HG03575 (cell line): Measurements from ENCODE around the gene CNIH1.
"Not testable (repeated sequence)": the region's sequence is repeated elsewhere in the genome, so short reads cannot be mapped to it uniquely, and the experiment has no call there.

Experiments
- ATAC-seq: cut with Tn5 transposase; IDR thresholded peaks from one replicate; pipeline ENCODE4 v1.9.1; 2021; ENCODE audit not compliant: unreplicated experiment, insufficient number of reproducible peaks, low FRiP score; ENCODE audit errors: extremely low read depth

CNIH1 gene

DNA sequence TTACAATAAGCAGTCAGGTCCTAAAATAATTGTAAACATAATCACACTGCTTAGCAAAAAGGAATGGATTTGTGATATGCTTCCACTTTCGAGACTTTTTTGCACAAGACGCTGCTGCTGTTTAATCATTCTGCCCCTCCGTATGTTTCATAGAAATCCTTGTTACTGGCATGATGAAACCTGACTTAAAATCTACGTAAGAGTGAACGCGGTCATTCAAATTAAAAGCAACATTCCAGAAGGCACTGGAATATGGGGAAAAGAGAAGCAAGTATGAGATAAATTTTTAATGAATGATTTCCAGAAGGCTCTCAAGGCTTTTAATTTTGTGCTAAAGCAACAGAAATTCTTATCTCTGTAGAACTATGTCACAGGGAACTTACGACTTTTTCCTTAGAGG, 1.1 kb downstream of the CNIH1 start:
- ATAC-seq: no peak

DNA sequence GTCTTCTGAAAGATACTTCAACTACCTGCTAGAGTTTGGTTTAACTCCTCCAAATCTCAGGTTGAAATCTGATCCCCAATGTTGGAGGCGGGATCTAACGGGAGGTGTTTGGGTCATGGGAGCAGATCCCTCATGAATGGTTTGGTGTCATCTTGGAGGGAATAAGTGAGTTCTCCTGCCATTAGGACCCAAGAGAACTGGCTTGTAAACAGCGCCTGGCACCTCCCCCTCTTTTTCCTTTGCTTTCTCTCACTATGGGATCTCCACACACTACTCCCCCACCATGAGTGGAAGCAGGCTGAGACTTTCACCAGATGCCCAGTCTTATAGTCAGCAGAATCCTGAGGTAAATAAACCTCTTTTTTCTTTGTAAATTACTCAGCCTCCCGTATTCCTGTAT, 2.5 kb downstream of the CNIH1 start:
- no peak for ATAC-seq

DNA sequence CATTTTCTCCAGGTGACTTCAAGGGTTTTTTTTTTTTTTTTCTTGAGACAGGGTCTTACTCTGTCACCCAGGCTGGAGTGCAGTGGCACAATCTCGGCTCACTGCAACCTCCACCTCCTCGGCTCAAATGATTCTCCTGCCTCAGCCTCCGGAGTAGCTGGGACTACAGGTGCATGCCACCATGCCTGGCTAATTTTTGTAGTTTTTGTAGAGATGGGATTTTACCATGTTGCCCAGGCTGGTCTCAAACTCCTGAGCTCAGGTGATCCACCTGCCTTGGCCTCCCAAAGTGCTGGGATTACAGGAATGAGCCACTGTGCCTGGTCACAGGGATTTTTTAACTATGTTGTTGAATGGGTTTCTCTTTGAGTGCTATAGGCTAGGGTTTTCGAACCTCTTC, 3.2 kb downstream of the CNIH1 start:
- not testable (repeated sequence) for ATAC-seq

- no peak for ATAC-seq
Observed at GRCh38 chr14:54435500-54435981, 5.6 kb downstream of the CNIH1 start.

- ATAC-seq: no peak
Observed at GRCh38 chr14:54428527-54428926, 12.6 kb downstream of the CNIH1 start.

DNA sequence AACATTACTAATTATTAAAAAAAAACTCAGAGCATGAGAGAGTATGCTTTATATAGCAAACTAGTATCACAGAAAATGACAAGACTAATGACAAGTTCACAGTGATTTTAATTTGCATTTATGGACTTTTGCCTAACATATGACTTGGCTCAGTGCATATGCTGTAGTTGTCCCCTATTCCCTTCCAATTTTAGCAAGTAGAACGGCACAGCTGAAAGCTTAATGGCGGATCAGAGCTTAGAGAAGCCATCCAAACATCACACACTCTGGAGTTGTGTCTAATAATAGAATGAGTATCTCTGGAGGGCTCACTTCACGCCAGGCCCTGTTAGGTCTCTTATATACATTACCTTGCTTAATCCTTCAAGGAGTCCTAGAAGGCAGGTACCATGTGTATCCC, 13.3 kb downstream of the CNIH1 start:
- no peak for ATAC-seq

GRCh38 chr14:54425537-54426274, 15.5 kb downstream of the CNIH1 start:
- no peak for ATAC-seq

GRCh38 chr14:54425068-54425467, 16.1 kb downstream of the CNIH1 start:
- no peak for ATAC-seq

- ATAC-seq: no peak
Observed at GRCh38 chr14:54424479-54424901, 16.7 kb downstream of the CNIH1 start.

DNA sequence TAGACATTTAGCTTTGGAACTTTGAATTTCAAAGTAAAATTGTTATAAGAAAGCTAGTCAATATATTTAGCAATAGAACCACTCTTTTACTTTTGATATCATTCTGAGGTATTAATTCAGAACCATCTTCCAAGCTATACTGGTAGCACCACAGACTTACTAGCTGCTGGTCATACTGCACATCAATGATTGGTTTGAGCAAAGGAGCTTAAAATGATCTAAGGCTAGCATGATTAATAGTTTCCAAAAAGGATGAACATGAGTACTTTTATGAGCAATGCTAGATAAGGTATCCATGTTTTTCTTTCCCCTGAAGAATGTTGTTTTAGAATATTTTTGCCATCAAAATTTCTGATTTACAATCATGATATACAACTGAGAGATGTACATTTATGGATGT, 17.2 kb downstream of the CNIH1 start:
- no peak for ATAC-seq

- no peak for ATAC-seq
Observed at GRCh38 chr14:54420478-54421142, 20.6 kb downstream of the CNIH1 start.

DNA sequence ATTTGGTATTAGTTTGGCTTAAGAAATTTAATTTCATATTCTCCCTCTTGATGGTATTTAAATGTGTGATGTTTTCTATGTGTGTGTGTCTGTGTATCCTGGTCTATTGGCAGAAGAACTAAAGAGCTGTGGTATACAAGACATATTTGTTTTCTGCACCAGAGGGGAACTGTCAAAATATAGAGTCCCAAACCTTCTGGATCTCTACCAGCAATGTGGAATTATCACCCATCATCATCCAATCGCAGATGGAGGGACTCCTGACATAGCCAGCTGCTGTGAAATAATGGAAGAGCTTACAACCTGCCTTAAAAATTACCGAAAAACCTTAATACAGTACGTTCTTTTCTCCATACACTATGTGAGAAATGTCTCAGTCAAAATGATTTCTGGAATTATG, 29.8 kb downstream of the CNIH1 start:
- no peak for ATAC-seq

DNA sequence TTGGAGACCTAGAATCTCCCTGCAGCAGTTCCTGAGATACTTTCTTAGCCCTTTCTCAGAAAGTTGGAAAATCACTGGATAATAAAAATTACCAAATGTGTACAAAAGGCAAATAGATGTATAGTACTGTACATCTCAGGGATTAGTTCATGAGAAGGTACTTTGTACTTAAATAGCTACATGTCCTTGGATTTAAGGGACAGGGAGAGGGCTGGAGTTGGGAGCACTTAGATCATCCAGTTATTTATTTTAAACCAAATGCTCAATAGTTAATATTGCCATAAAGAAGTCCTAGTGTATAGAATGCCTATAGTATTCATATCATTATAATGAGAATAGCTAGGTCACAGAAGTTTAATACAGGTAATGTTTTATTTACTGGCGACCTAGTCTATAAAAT, 31.0 kb downstream of the CNIH1 start:
- ATAC-seq: no peak

DNA sequence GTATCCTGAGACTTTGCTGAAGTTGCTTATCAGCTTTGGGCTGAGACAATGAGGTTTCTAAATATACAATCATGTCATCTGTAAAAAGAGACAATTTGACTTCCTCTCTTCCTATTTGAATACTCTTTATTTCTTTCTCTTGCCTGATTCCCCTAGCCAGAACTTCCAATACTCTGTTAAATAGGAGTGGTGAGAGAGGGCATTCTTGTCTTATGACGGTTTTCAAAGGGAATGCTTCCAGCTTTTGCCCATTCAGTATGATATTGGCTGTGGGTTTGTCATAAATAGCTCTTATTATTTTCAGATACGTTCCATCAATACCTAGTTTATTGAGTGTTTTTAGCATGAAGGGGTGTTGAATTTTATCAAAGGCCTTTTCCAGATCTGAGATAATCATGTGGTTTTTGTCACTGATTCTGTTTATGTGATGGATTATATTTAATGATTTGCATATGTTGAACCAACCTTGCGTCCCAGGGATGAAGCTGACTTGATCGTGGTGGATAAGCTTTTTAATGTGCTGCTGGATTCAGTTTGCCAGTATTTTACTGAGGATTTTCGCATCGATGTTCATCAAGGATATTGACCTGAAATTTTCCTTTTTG, 37.7 kb downstream of the CNIH1 start:
- not testable (repeated sequence) for ATAC-seq

DNA sequence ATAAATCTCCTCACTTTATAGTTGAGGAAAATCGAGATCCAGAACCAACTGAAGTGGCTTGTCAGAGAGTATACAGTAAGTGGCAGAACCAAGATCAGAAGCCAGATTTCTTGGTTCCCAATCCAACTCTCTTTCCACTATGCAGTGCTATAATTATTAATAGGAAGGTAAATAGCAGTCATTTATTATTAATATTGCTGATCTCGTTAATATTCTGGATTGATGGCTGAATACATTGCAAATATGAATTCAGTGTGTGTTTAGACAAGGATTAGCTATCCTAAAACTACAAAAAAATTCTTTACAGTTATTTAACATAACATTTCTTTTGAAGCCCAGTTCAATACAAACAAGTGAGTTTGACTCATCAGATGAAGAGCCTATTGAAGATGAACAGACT, 41.6 kb downstream of the CNIH1 start:
- no peak for ATAC-seq

- ATAC-seq: peak; percentile 94
Observed at GRCh38 chr14:54396493-54397335, 44.5 kb downstream of the CNIH1 start, which contains the start of gene CDKN3. Gene CDKN3 (plus strand): TSS chr14:54397007. CDS start chr14:54397069, 62 bp downstream.

DNA sequence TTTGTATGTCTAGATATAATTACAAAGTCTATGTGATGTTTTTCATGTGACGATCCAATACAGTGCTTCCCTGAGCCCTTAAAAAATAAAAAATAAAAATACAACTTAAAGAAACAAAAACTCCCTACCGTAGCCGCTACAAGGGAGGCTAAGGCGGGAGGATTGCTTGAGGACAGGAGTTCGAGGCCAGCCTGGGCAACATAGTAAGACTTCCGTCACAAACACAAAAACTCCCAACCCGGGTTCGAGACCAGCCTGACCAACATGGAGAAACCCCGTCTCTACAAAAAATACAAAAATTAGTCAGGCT, 45.0 kb downstream of the CNIH1 start:
- ATAC-seq: no peak

DNA sequence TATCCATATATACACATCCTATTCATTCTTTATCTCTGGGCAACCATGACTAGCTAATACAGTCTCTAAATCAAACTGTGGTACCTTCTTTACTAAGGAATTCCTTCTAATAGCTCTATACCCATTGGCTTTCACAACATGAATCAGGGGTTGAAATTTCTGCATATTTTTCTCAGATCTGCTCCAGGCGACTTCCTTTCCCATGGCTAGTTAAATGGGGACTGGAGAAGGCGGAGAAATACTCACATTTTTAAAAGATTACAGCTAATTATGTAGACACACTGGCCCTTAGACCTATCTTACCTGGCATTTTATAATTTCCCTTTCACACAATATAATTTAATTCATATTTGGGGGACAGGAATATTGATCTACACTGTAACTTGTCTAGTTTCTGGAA, 45.5 kb downstream of the CNIH1 start:
- ATAC-seq: no peak

DNA sequence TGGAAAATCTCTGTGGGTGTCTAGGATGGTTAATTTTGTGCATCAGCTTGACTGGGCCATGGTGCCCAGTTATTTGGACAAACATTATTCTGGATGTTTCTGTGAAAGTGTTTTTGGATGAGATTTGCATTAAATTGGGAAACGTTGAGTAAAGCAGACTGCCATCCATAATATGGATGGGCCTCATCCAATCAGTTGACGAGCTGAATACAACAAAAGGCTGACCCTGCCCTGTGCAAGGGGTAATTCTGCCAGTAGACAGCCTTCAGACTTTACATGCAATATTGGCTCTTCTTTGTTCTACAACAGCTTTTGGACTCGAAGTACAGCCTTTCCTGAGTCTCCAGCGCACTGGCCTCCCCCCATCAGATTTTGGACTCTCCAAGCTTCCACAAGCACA, 45.9 kb downstream of the CNIH1 start:
- no peak for ATAC-seq
